Hepatocyte (in vitro differentiated cells): Measurements from ENCODE around the gene CFAP52. TPM values are rescaled to one million over a fixed set of nuclear protein-coding genes. Genes with fewer than 3 reads are reported as not detected.

ENCODE experiments used
- DNase-seq: peaks from one replicate; pipeline ENCODE4 v3.0.0-alpha.2; 2016; ENCODE audit warnings: low spot score
- H2AFZ ChIP-seq: fragments of 200-600 bp; sonication (generic); 2 replicates; pipeline ENCODE4 v1.6.0; 2016; ENCODE audit warnings: antibody characterized with exemption, mild to moderate bottlenecking
- H3K27ac ChIP-seq: fragments of 200-600 bp; sonication (generic); 2 replicates; pipeline ENCODE4 v1.5.1; 2016; ENCODE audit warnings: mild to moderate bottlenecking
- H3K27me3 ChIP-seq: fragments of 200-600 bp; sonication (generic); 2 replicates; pipeline ENCODE4 v1.6.1; 2016
- H3K36me3 ChIP-seq: fragments of 200-600 bp; sonication (generic); replicated peaks from 2 replicates; pipeline ENCODE4 v1.5.1; 2016; ENCODE audit warnings: low read depth; ENCODE audit not compliant: insufficient read depth
- H3K4me1 ChIP-seq: fragments of 200-600 bp; sonication (generic); 2 replicates; pipeline ENCODE4 v1.5.1; 2016; ENCODE audit warnings: mild to moderate bottlenecking, moderate library complexity; ENCODE audit not compliant: insufficient read depth
- H3K4me2 ChIP-seq: fragments of 200-600 bp; sonication (generic); 2 replicates; pipeline ENCODE4 v1.6.0; 2016
- H3K4me3 ChIP-seq: fragments of 200-600 bp; sonication (generic); 2 replicates; pipeline ENCODE4 v1.5.1; 2016; ENCODE audit warnings: mild to moderate bottlenecking
- H3K79me2 ChIP-seq: fragments of 200-600 bp; sonication (generic); 2 replicates; pipeline ENCODE4 v1.6.0; 2017; ENCODE audit warnings: mild to moderate bottlenecking
- H3K9me2 ChIP-seq: fragments of 200-600 bp; sonication (generic); replicated peaks from 2 replicates; pipeline ENCODE4 v1.6.0; 2017; ENCODE audit warnings: mild to moderate bottlenecking; ENCODE audit not compliant: insufficient read depth
- H3K9me3 ChIP-seq: fragments of 200-600 bp; sonication (generic); 2 replicates; pipeline ENCODE4 v1.5.1; 2016; ENCODE audit warnings: low read depth, mild to moderate bottlenecking
- H4K20me1 ChIP-seq: fragments of 200-600 bp; sonication (generic); 2 replicates; pipeline ENCODE4 v1.6.0; 2016; ENCODE audit warnings: mild to moderate bottlenecking; ENCODE audit not compliant: insufficient read depth, poor library complexity, severe bottlenecking
- CTCF ChIP-seq: fragments of 200-600 bp; sonication (generic); IDR thresholded peaks from 2 replicates; pipeline ENCODE4 v1.5.1; 2016; ENCODE audit warnings: antibody characterized with exemption, mild to moderate bottlenecking; ENCODE audit not compliant: poor library complexity
- EZH2 ChIP-seq: fragments of 200-600 bp; sonication (generic); IDR thresholded peaks from 2 replicates; pipeline ENCODE4 v1.6.1; 2016; ENCODE audit warnings: antibody characterized with exemption, mild to moderate bottlenecking, borderline replicate concordance
- EZH2phosphoT487 ChIP-seq: fragments of 200-600 bp; sonication (generic); IDR thresholded peaks from one replicate; pipeline ENCODE4 v1.6.1; 2018; ENCODE audit warnings: antibody characterized with exemption, mild to moderate bottlenecking, low read depth, moderate library complexity; ENCODE audit not compliant: unreplicated experiment, severe bottlenecking
- WGBS: methylation state at CpG from one replicate; pipeline ENCODE4 v1.1.6; 2016; ENCODE audit warnings: low lambda C conversion rate; ENCODE audit errors: missing lambda C conversion rate; 5-methylcytosine and 5-hydroxymethylcytosine counted together
- polyA plus RNA-seq: library from polyadenylated mRNA; unstranded; fragments of >200 nt; fragmentation: Nextera tagmentation; extraction: Ambion mirVana; gene quantifications from 2 replicates; pipeline ENCODE4 v1.2.1, GENCODE V29; 2016
- total RNA-seq: library from RNA; depleted of rRNA; stranded (reverse); fragments of >200 nt; gene quantifications from 2 replicates; pipeline ENCODE4 v1.2.3, GENCODE V29; 2014

The CFAP52 gene
- total and polyA plus RNA-seq, 2 experiments from 2014 or later = 0.67 TPM; not detected in 1

- Histone ChIP-seq H3K9me3 (no peaks in the 10 kb centered on the region), H3K9me2 (no peaks in the 10 kb centered on the region), H3K4me3 (no peak overlapping the region), H3K27ac (peak overlapping the region; percentile 34), H3K4me2 (peak overlapping the region; percentile 50), H3K36me3 (no peaks in the 10 kb centered on the region), H2AFZ (no peak overlapping the region), H3K4me1 (peaks cover 3% of the 10 kb centered on the region), H3K79me2 (no peaks in the 10 kb centered on the region), H4K20me1 (no peaks in the 10 kb centered on the region), H3K27me3 (no peaks in the 10 kb centered on the region)
- 43% methylated on average over 6 of the region's 6 CpGs for WGBS
- TF ChIP-seq EZH2 (no peak), CTCF (no peak)
- peak; percentile 21 for DNase-seq
Measured at GRCh38 chr17:9669551-9670008, 93.1 kb downstream of the CFAP52 start.

- Histone ChIP-seq H4K20me1 (no peaks in the 10 kb centered on the region), H3K27me3 (no peaks in the 10 kb centered on the region), H3K9me3 (no peaks in the 10 kb centered on the region), H3K9me2 (no peaks in the 10 kb centered on the region), H2AFZ (no peak overlapping the region), H3K79me2 (no peaks in the 10 kb centered on the region), H3K36me3 (no peaks in the 10 kb centered on the region), H3K4me2 (no peak overlapping the region), H3K27ac (no peak overlapping the region), H3K4me1 (peaks cover 3% of the 10 kb centered on the region), H3K4me3 (no peak overlapping the region)
- WGBS = 75% methylated on average over 8 of the region's 8 CpGs
- no peak for DNase-seq
- no peak for TF ChIP-seq CTCF
- no peak for TF ChIP-seq EZH2
- TF ChIP-seq EZH2phosphoT487 = no peak
Measured at GRCh38 chr17:9670596-9670995, 94.2 kb downstream of the CFAP52 start.

- DNase-seq = no peak
- WGBS = 58% methylated on average over 4 of the region's 4 CpGs
- Histone ChIP-seq H3K4me1 (peaks cover 3% of the 10 kb centered on the region), H3K9me3 (no peaks in the 10 kb centered on the region), H3K79me2 (no peaks in the 10 kb centered on the region), H2AFZ (no peak overlapping the region), H3K4me3 (no peak overlapping the region), H3K4me2 (no peak overlapping the region), H4K20me1 (no peaks in the 10 kb centered on the region), H3K9me2 (no peaks in the 10 kb centered on the region), H3K36me3 (no peaks in the 10 kb centered on the region), H3K27me3 (no peaks in the 10 kb centered on the region), H3K27ac (no peak overlapping the region)
- no peak for TF ChIP-seq EZH2phosphoT487
- TF ChIP-seq CTCF = no peak
Measured at GRCh38 chr17:9671559-9671958, 95.1 kb downstream of the CFAP52 start.

- H3K4me3 ChIP-seq = no peak overlapping the region
- no peak overlapping the region for H3K27ac ChIP-seq
- peaks cover 3% of the 10 kb centered on the region for H3K4me1 ChIP-seq
- H3K36me3 ChIP-seq = no peaks in the 10 kb centered on the region
- WGBS = 89% methylated on average over 8 of the region's 8 CpGs
- no peak overlapping the region for H3K4me2 ChIP-seq
- no peak overlapping the region for H2AFZ ChIP-seq
- DNase-seq = no peak
- H3K9me2 ChIP-seq = no peaks in the 10 kb centered on the region
- no peaks in the 10 kb centered on the region for H4K20me1 ChIP-seq
- H3K27me3 ChIP-seq = no peaks in the 10 kb centered on the region
- no peaks in the 10 kb centered on the region for H3K79me2 ChIP-seq
- H3K9me3 ChIP-seq = no peaks in the 10 kb centered on the region
- TF ChIP-seq CTCF = no peak
- TF ChIP-seq EZH2phosphoT487 = no peak
- no peak for TF ChIP-seq EZH2
Measured at GRCh38 chr17:9672266-9672665, 95.8 kb downstream of the CFAP52 start.
